Neural cell (in vitro differentiated cells): ENCODE measurements around the gene WNK2. TPM values are rescaled to one million over a fixed set of nuclear protein-coding genes. Genes with fewer than 3 reads are reported as not detected.

Experiments
- H2AFZ ChIP-seq: fragments of 200-600, 300-800 bp; sonication (generic), shearing (Covaris generic); 2 replicates; pipeline ENCODE4 v1.6.0; 2014; ENCODE audit warnings: low read depth, mild to moderate bottlenecking, antibody characterized with exemption, low read length, moderate library complexity
- H3F3A ChIP-seq: fragments of 200-600 bp; shearing (Covaris generic); 2 replicates; pipeline ENCODE4 v1.6.1; 2016; ENCODE audit warnings: mild to moderate bottlenecking, moderate library complexity, mixed read lengths, antibody characterized with exemption, low read length; ENCODE audit not compliant: insufficient read depth, poor library complexity, severe bottlenecking
- H3K27ac ChIP-seq: fragments of 200-600, 300-800 bp; sonication (generic), shearing (Covaris generic); 2 replicates; pipeline ENCODE4 v1.5.1; 2014; ENCODE audit warnings: mild to moderate bottlenecking, low read length, moderate library complexity
- H3K27me3 ChIP-seq: fragments of 300-800, 200-600 bp; sonication (generic), shearing (Covaris generic); 2 replicates; pipeline ENCODE4 v1.6.0; 2014; ENCODE audit warnings: mild to moderate bottlenecking, low read depth, low read length, moderate library complexity; ENCODE audit not compliant: insufficient read depth
- H3K36me3 ChIP-seq: fragments of 300-800, 200-600 bp; sonication (generic), shearing (Covaris generic); 2 replicates; pipeline ENCODE4 v1.5.1; 2014; ENCODE audit warnings: mild to moderate bottlenecking, antibody characterized with exemption, low read length, moderate library complexity; ENCODE audit not compliant: insufficient read depth
- H3K4me2 ChIP-seq: fragments of 300-800, 200-600 bp; sonication (generic), shearing (Covaris generic); 2 replicates; pipeline ENCODE4 v1.6.0; 2014; ENCODE audit warnings: mild to moderate bottlenecking, low read length
- H3K4me3 ChIP-seq: fragments of 300-800, 200-600 bp; sonication (generic), shearing (Covaris generic); 2 replicates; pipeline ENCODE4 v1.5.1; 2014; ENCODE audit warnings: mild to moderate bottlenecking, low read length, moderate library complexity
- H3K79me2 ChIP-seq: fragments of 200-600 bp; shearing (Covaris generic); replicated peaks from 2 replicates; pipeline ENCODE4 v1.6.0; 2014; ENCODE audit warnings: mild to moderate bottlenecking, low read length, moderate library complexity; ENCODE audit not compliant: insufficient read depth
- H3K9ac ChIP-seq: fragments of 300-800, 200-600 bp; sonication (generic), shearing (Covaris generic); 2 replicates; pipeline ENCODE4 v1.6.1; 2016; ENCODE audit warnings: mild to moderate bottlenecking, low read length, mixed read lengths
- H3K9me2 ChIP-seq: fragments of 200-600 bp; shearing (Covaris generic); 2 replicates; pipeline ENCODE4 v1.6.1; 2016; ENCODE audit warnings: mild to moderate bottlenecking, low read length, mixed read lengths; ENCODE audit not compliant: insufficient read depth
- H3K9me3 ChIP-seq: fragments of 200-600, 300-800 bp; sonication (generic), shearing (Covaris generic); 2 replicates; pipeline ENCODE4 v1.6.1; 2016; ENCODE audit warnings: mild to moderate bottlenecking, mixed run types, low read length, moderate library complexity, mixed read lengths
- H4K20me1 ChIP-seq: fragments of 200-600 bp; shearing (Covaris generic); 2 replicates; pipeline ENCODE4 v1.6.1; 2016; ENCODE audit warnings: mild to moderate bottlenecking, mixed run types; ENCODE audit not compliant: insufficient read depth
- CTCF ChIP-seq: fragments of 450-650 bp; IDR thresholded peaks from 2 replicates; pipeline ENCODE4 v1.5.1; 2014; ENCODE audit warnings: antibody characterized with exemption, mild to moderate bottlenecking, moderate library complexity; ENCODE audit not compliant: poor library complexity, severe bottlenecking
- EP300 ChIP-seq: fragments of 450-650 bp; conservative IDR thresholded peaks from 2 replicates; pipeline ENCODE4 v1.6.1; 2014; ENCODE audit warnings: antibody characterized with exemption, mild to moderate bottlenecking, moderate library complexity; ENCODE audit not compliant: poor library complexity, severe bottlenecking
- EZH2 ChIP-seq: fragments of 200-600, 300-800 bp; shearing (Covaris generic), sonication (generic); IDR thresholded peaks from 2 replicates; pipeline ENCODE4 v1.6.1; 2014; ENCODE audit warnings: antibody characterized with exemption, low read length, borderline replicate concordance, mild to moderate bottlenecking; ENCODE audit not compliant: insufficient read depth, poor library complexity, severe bottlenecking
- MXI1 ChIP-seq: fragments of 450-650 bp; conservative IDR thresholded peaks from 2 replicates; pipeline ENCODE4 v1.6.1; 2014; ENCODE audit warnings: antibody characterized with exemption, mild to moderate bottlenecking; ENCODE audit not compliant: poor library complexity, severe bottlenecking
- POLR2AphosphoS5 ChIP-seq: IDR thresholded peaks from 2 replicates; pipeline ENCODE4 v1.6.1; 2012
- RAD21 ChIP-seq: fragments of 450-650 bp; conservative IDR thresholded peaks from 2 replicates; pipeline ENCODE4 v1.6.1; 2014; ENCODE audit warnings: antibody characterized with exemption, mild to moderate bottlenecking, moderate library complexity
- REST ChIP-seq: IDR thresholded peaks from 2 replicates; pipeline ENCODE4 v1.6.1; 2012; ENCODE audit warnings: borderline replicate concordance
- SMC3 ChIP-seq: fragments of 450-650 bp; conservative IDR thresholded peaks from 2 replicates; pipeline ENCODE4 v1.6.1; 2014; ENCODE audit warnings: antibody characterized with exemption, mild to moderate bottlenecking, moderate library complexity; ENCODE audit not compliant: poor library complexity
- TAF1 ChIP-seq: IDR thresholded peaks from 2 replicates; pipeline ENCODE4 v1.6.1; 2012; ENCODE audit warnings: low read depth
- polyA plus RNA-seq: library from polyadenylated mRNA; depleted of rRNA; stranded (reverse); fragments of >200 nt; gene quantifications from 2 replicates; pipeline ENCODE4 v1.2.3, GENCODE V29; 2014

The WNK2 gene
- polyA plus RNA-seq, 1 donor from 2014 or later, result 37.1 TPM

GRCh38 chr9:93244510-93245436 lies 60.8 kb downstream of the WNK2 start:
- H3F3A ChIP-seq, result no peaks in the 10 kb centered on the region
- H4K20me1 ChIP-seq, result no peaks in the 10 kb centered on the region
- no peaks in the 10 kb centered on the region for H3K9me3 ChIP-seq
- H2AFZ ChIP-seq, result no peak overlapping the region
- H3K9ac ChIP-seq, result no peak overlapping the region
- H3K27ac ChIP-seq, result no peak overlapping the region
- H3K27me3 ChIP-seq, result no peaks in the 10 kb centered on the region
- H3K79me2 ChIP-seq, result no peaks in the 10 kb centered on the region
- no peaks in the 10 kb centered on the region for H3K36me3 ChIP-seq
- no peak overlapping the region for H3K4me2 ChIP-seq
- H3K9me2 ChIP-seq, result no peaks in the 10 kb centered on the region
- TF ChIP-seq RAD21 (no peak), SMC3 (no peak), REST (no peak), TAF1 (no peak), POLR2AphosphoS5 (no peak), EP300 (no peak), EZH2 (no peak), MXI1 (no peak), CTCF (no peak)
- no peak overlapping the region for H3K4me3 ChIP-seq

- H3K4me3 ChIP-seq, result no peak overlapping the region
- H3K27me3 ChIP-seq, result no peaks in the 10 kb centered on the region
- H3K36me3 ChIP-seq, result no peaks in the 10 kb centered on the region
- H4K20me1 ChIP-seq, result no peaks in the 10 kb centered on the region
- no peak overlapping the region for H3K27ac ChIP-seq
- H3K79me2 ChIP-seq, result no peaks in the 10 kb centered on the region
- no peaks in the 10 kb centered on the region for H3K9me2 ChIP-seq
- no peak overlapping the region for H3K9ac ChIP-seq
- TF ChIP-seq REST (no peak), SMC3 (no peak), TAF1 (no peak), RAD21 (no peak), MXI1 (no peak), CTCF (no peak), EP300 (no peak), POLR2AphosphoS5 (no peak), EZH2 (no peak)
- no peak overlapping the region for H2AFZ ChIP-seq
- no peak overlapping the region for H3K4me2 ChIP-seq
- H3K9me3 ChIP-seq, result no peaks in the 10 kb centered on the region
- H3F3A ChIP-seq, result no peaks in the 10 kb centered on the region
Measured at GRCh38 chr9:93245437-93245970, 61.6 kb downstream of the WNK2 start.
